Ectodermal cell (in vitro differentiated cells): ENCODE data around the gene TESPA1.

Experiments used
- H3K27ac ChIP-seq: 2 replicates; pipeline ENCODE4 v1.7.0; 2013; ENCODE audit warnings: mild to moderate bottlenecking, low read depth, low read length; ENCODE audit not compliant: insufficient read depth, poor library complexity, severe bottlenecking
- H3K27me3 ChIP-seq: 2 replicates; pipeline ENCODE4 v1.7.0; 2013; ENCODE audit warnings: mild to moderate bottlenecking, low read length; ENCODE audit not compliant: insufficient read depth, control insufficient read depth, poor library complexity, severe bottlenecking
- H3K36me3 ChIP-seq: one replicate; pipeline ENCODE4 v1.7.0; 2013; ENCODE audit warnings: low read length; ENCODE audit not compliant: control insufficient read depth, insufficient read depth
- H3K4me1 ChIP-seq: one replicate; pipeline ENCODE4 v1.7.0; 2013; ENCODE audit warnings: low read length; ENCODE audit not compliant: control insufficient read depth, insufficient read depth
- H3K4me3 ChIP-seq: 2 replicates; pipeline ENCODE4 v1.7.0; 2013; ENCODE audit warnings: low read depth, low read length, control low read depth; ENCODE audit not compliant: insufficient read depth
- H3K9me3 ChIP-seq: 2 replicates; pipeline ENCODE4 v1.7.0; 2013; ENCODE audit warnings: mild to moderate bottlenecking, low read length, moderate library complexity; ENCODE audit not compliant: control insufficient read depth
- WGBS, 2 experiments: methylation state at CpG; one replicate each; pipeline ENCODE4 v1.1.7; 2013; ENCODE audit warnings: missing lambda C conversion rate in 2 of 2; 5-methylcytosine and 5-hydroxymethylcytosine counted together

TESPA1 gene

DNA sequence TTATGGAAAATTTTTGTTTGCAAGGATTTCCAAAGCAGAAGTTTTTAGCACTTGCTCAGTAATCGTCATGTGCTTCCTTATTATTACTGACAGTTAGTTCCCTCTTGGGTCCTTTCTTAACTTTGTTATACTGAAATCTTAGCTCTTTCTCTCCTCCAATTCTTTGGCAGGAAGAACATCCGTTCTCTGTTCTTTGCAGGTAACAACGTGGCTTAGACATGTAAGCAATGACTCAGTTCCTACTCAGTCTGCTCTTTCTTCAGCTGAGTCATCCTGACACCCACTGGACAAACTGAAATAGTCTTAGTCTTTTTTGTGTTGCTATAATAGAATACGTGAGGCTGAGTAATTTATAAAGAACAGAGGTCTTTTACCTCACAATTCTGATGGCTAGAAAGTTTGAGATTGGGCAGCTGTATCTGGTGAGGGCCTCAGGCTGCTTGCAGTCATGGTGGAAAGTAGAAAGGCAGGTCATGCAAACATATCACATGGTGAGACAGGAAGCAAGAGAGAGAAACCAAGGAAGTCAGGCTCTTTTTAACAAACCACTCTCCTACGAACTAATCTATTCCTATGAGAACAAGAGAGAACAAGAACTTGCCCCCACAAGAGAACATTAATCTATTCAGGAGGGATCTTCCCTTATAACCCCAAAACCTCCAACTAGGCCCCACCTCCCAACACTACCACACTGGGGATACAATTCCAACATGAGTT, 49.2 kb downstream of the TESPA1 start:
- 79 to 87% methylated on average over 5 of the region's 5 CpGs for WGBS, 2 experiments
- Histone ChIP-seq H3K9me3 (no peaks in the 10 kb centered on the region), H3K36me3 (no peaks in the 10 kb centered on the region), H3K4me3 (no peak overlapping the region), H3K27ac (no peak overlapping the region), H3K27me3 (no peaks in the 10 kb centered on the region), H3K4me1 (peaks cover under 1% of the 10 kb centered on the region)

DNA sequence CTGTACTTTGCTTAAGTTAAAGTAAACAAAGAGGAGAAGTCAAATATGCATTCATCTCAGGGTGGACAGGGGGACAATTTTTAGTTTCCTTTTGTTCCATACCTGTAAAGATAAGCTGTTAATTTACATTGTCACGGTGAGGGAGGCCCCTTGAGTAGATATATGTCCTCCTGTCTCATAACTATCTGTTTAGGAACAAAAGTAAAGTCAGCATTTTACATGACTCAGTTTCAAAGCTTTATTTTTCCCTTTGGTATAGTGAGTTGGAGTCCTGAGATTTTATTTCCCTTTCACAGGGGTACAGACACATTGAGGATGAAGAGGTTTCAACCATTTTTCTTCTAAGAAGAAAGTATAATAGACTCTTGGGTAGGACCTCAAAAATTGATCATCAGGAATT, 50.1 kb downstream of the TESPA1 start:
- Histone ChIP-seq H3K36me3 (no peaks in the 10 kb centered on the region), H3K27ac (no peak overlapping the region), H3K27me3 (no peaks in the 10 kb centered on the region), H3K9me3 (no peaks in the 10 kb centered on the region), H3K4me1 (no peaks in the 10 kb centered on the region), H3K4me3 (no peak overlapping the region)
- WGBS, 2 experiments = 90% methylated on average over 1 of the region's 1 CpG; no CpG with 5 or more reads in 1 of the 2 experiments

DNA sequence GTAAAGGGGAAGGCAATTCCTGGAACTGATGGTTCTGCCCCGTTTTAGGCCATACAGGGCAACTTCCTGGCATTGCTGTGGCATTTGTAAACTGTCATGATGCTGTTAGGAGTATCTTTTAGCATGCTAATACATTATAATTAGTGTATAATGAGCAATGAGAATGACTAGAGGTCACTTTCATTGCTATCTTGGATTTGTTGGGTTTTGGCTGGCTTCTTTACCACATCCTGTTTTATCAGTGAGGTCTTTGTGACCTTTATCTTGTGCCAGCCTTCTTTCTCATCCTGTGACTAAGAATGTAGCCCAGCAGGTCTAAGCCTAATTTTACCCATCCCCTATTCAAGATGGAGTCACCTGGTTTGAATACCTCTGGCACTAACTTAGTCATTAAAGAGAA, 51.2 kb downstream of the TESPA1 start:
- Histone ChIP-seq H3K27me3 (no peaks in the 10 kb centered on the region), H3K4me3 (no peak overlapping the region), H3K9me3 (no peaks in the 10 kb centered on the region), H3K4me1 (no peaks in the 10 kb centered on the region), H3K27ac (no peak overlapping the region), H3K36me3 (no peaks in the 10 kb centered on the region)
- 93 to 100% methylated on average over 1 of the region's 1 CpG for WGBS, 2 experiments

GRCh38 chr12:54932691-54933090, 51.9 kb downstream of the TESPA1 start:
- H3K9me3 ChIP-seq = no peaks in the 10 kb centered on the region
- H3K4me1 ChIP-seq = no peaks in the 10 kb centered on the region
- WGBS, 2 experiments = 83 to 89% methylated on average over 2 of the region's 2 CpGs
- H3K4me3 ChIP-seq = no peak overlapping the region
- H3K27ac ChIP-seq = no peak overlapping the region
- H3K36me3 ChIP-seq = no peaks in the 10 kb centered on the region
- H3K27me3 ChIP-seq = no peaks in the 10 kb centered on the region

DNA sequence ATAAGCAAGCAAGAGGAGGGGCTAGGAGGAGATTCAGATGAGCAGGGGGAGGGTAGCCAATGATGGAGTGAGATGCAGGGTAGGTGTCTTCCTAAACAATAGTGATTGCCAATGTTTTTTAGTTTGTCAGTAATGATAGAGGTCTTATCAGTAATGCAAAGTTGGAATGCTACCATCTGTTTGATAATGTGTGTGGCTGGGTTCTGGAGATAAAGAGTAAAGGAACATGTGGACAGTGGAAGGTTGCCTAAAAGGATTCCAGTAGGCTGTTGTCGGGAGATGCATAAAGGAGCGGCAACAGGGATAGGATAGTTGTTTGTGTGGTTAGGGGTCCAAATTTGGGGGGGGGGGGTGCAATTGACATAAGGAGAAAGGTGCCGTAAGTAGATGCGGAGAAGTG, 52.5 kb downstream of the TESPA1 start:
- no peaks in the 10 kb centered on the region for H3K9me3 ChIP-seq
- no peaks in the 10 kb centered on the region for H3K36me3 ChIP-seq

DNA sequence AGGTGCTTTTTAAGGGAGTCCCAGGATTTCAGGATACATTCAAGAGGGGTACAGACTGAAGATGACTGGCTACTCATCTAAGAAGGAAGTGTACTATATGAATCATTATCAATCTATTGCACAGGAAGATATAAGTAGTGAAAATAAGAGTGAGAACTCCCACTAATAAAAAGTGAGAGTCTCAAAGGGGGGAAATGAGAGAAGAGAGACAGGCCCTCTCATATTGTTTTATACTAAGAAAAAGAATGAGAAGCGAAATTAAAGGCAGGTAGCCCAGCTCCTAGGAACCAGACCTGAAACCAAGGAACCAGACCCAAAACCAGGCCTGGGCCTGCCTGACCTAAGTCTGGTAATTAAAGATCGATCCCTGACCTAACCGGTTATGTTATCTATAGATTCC, 54.6 kb downstream of the TESPA1 start:
- 64 to 80% methylated on average over 3 of the region's 3 CpGs for WGBS, 2 experiments
- Histone ChIP-seq H3K36me3 (no peaks in the 10 kb centered on the region), H3K4me1 (no peaks in the 10 kb centered on the region), H3K27me3 (no peaks in the 10 kb centered on the region), H3K9me3 (no peaks in the 10 kb centered on the region), H3K27ac (no peak overlapping the region), H3K4me3 (no peak overlapping the region)

More for the DNA sequence above, 52.5 kb downstream of the TESPA1 start:
- no peak overlapping the region for H3K4me3 ChIP-seq
- H3K27me3 ChIP-seq = no peaks in the 10 kb centered on the region
- WGBS, 2 experiments = 96 to 97% methylated on average over 4 of the region's 4 CpGs
- no peaks in the 10 kb centered on the region for H3K4me1 ChIP-seq
- H3K27ac ChIP-seq = no peak overlapping the region

DNA sequence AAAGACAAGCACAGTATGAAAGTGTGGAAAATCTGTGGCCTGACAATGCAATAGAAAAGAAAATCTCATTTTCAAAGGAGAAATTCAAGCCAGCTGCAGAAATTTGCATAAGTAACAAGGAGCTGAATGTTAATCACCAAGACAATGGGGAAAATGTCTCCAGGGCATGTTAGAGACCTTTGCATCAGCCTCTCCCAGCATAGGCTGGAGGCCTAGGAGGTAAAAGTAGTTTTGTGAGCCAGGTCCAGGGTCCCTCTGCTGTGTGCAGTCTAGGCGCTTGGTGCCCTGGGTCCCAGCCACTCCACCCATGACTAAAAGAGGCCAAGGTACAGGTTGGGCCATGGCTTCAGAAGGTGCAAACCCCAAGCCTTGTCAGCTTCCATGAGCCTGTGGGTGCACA, 58.3 kb downstream of the TESPA1 start:
- Histone ChIP-seq H3K27ac (no peak overlapping the region), H3K4me1 (no peaks in the 10 kb centered on the region), H3K36me3 (no peaks in the 10 kb centered on the region), H3K4me3 (no peak overlapping the region), H3K27me3 (no peaks in the 10 kb centered on the region), H3K9me3 (no peaks in the 10 kb centered on the region)
- WGBS, 2 experiments = 92 to 95% methylated on average over 1 of the region's 1 CpG

GRCh38 chr12:54924972-54925707, 59.4 kb downstream of the TESPA1 start:
- Histone ChIP-seq H3K9me3 (no peaks in the 10 kb centered on the region), H3K27ac (no peak overlapping the region), H3K4me3 (no peak overlapping the region), H3K4me1 (no peaks in the 10 kb centered on the region), H3K27me3 (no peaks in the 10 kb centered on the region), H3K36me3 (no peaks in the 10 kb centered on the region)
- WGBS, 2 experiments = 79 to 88% methylated on average over 8 of the region's 8 CpGs

GRCh38 chr12:54917001-54917488, 67.5 kb downstream of the TESPA1 start:
- H3K9me3 ChIP-seq = no peaks in the 10 kb centered on the region
- WGBS, 2 experiments = 93 to 94% methylated on average over 21 of the region's 21 CpGs
- H3K27me3 ChIP-seq = no peaks in the 10 kb centered on the region
- no peak overlapping the region for H3K27ac ChIP-seq
- no peaks in the 10 kb centered on the region for H3K36me3 ChIP-seq
- no peaks in the 10 kb centered on the region for H3K4me1 ChIP-seq
- no peak overlapping the region for H3K4me3 ChIP-seq
